HUDEP-2 (cell line): ENCODE measurements around the gene ABCC1.

ENCODE experiments used
- DNase-seq, 76 experiments: peaks; one replicate each; lab custom pipeline; 2025; ENCODE audit not compliant: unreplicated experiment in 76 of 76; lab: John Stamatoyannopoulos, UW

ABCC1 gene

GRCh38 chr16:15988268-15989013 lies 39.0 kb downstream of the ABCC1 start:
- peak in 46 of 76 experiments; percentile 2 to 65 (median 28) for DNase-seq

- peak in 1 of 76 experiments; percentile 3 for DNase-seq
Observed at GRCh38 chr16:15990902-15991301, 41.5 kb downstream of the ABCC1 start.

DNA sequence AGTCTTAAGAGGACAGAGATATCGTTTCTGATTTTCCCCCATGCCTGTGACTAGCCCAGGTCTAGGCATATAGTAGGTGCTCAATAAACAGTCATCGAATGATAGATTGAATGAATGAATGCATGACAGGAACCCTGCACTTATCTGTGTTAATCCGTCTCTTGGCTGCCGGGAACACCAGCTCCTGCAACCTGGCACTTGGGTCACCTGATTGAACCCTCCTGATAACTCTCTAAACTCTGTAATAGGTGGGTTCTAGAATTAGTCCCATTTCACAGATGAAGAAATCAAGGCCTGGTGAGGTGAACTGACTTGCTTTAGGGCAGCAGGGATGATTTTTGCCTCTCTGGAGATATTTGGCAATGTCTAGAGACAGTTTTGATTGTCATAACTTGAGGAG lies 43.7 kb downstream of the ABCC1 start:
- no peak for DNase-seq

DNA sequence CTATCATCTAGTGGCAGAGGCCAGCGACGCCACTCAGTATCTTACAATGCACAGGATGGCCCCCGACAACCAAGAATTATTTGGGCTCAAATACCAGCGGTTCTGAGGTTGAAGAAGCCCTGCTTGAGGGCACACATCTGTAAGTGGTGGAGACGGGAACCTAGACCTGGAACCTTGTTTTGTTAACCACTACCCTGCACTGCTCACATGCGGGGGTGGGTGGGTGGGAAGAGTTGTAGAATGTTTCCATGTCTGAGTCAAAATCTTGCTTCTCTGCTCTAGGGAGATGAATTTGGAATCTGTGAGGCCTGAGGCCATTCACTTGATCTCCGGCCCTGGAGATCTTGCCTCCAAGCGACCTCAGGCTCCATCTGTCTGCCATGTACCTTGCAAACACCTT lies 44.1 kb downstream of the ABCC1 start:
- DNase-seq = no peak

DNA sequence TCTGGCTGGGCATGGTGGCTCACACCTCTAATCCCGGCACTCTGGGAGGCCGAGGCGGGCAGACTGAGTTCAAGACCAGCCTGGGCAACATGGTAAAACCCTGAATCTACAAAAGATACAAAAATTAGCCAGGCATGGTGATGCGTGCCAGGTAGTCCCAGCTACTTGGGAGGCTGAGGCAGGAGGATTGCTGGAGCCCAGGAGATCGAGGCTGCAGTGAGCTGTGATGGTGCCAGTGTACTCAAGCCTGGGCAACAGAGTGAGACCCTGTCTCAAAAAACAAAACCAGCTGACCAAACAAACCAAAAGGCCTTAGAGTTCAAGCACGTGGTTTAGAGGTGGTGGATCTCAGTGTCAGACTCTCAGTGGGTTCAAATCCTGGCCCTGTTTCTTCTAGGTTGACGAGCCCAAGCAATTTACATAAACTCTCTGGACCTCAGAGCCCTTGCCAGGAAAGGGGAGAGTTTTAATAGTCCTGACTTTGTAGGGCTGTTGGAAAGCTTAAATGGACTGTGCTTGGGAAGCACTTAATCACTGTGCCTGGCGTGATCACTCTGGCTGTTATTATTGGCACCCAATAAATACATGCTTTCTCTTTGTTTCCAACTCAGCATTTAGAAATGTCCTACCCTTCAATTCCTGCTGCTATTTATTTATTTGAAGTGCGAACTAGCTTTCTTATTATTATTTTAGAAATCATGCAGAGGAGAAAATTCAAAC lies 44.7 kb downstream of the ABCC1 start:
- DNase-seq = no peak

- no peak for DNase-seq
Observed at GRCh38 chr16:15996432-15997109, 47.2 kb downstream of the ABCC1 start.

DNA sequence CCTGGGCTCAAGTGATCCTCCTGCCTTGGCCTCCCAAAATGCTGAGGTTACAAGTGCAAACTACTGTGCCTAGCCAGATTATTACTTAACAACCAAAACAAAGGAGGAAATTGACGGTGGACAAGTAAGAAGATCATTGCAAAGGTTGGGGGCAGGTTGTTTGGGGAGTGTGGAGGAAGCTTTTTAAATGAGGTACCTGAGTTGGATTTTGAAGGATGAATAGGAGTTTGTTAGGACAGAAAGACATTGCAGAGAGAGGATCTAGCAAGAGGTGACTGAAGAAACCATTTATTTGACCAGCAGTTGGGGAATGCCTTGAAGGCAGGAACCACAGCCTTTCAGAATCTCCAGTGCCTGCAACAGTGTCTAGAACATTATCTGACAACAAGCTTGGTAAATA lies 51.3 kb downstream of the ABCC1 start:
- no peak for DNase-seq

GRCh38 chr16:16001596-16002255 lies 52.3 kb downstream of the ABCC1 start:
- DNase-seq = peak in 1 of 76 experiments; percentile 10

DNA sequence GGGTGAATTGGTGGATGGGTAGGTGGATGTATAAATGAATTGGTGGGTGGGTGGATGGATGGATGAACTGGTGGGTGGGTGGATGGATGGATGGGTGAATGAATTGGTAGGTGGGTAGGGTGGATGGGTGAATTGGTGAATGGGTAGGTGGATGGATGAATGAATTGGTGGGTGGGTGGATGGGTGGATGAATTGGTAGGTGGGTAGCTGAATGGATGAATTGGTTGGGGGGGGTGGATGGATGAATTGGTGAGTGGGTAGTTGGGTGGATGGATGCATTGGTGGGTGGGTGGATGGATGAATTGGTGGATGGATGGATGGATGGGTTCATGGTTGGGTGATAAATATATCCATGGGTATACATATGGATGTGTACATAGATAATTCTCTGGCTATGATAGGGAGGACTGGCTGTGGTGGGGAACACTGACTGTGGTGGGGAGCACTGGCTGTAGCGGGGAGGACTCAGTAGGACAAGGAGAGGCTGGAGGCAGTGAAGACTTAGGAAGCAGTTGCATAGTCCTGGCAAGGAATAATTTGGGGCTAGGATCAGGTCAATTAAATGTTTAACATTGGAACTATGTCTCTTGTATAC lies 54.4 kb downstream of the ABCC1 start:
- DNase-seq = no peak

- no peak for DNase-seq
Observed at GRCh38 chr16:16004314-16004749, 54.9 kb downstream of the ABCC1 start.

DNA sequence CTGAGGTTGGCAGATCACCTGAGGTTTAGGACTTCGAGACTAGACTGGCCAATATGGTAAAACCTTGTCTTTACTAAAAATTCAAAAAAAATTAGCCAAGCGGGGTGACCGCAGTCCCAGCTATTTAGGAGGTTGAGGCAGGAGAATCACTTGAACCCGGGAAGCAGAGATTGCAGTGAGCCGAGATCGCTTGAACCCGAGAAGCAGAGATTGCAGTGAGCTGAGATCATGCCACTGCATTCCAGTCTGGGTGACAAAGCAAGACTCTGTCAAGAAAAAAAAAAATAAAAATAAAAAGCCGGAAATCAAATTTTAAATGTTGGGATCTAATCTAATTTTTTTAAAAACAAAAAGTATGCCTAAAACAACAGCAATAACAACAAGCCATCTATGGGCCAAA lies 56.3 kb downstream of the ABCC1 start:
- DNase-seq = no peak

- no peak for DNase-seq
Observed at GRCh38 chr16:16006650-16007049, 57.2 kb downstream of the ABCC1 start.

GRCh38 chr16:16007743-16008111 lies 58.3 kb downstream of the ABCC1 start:
- no peak for DNase-seq

DNA sequence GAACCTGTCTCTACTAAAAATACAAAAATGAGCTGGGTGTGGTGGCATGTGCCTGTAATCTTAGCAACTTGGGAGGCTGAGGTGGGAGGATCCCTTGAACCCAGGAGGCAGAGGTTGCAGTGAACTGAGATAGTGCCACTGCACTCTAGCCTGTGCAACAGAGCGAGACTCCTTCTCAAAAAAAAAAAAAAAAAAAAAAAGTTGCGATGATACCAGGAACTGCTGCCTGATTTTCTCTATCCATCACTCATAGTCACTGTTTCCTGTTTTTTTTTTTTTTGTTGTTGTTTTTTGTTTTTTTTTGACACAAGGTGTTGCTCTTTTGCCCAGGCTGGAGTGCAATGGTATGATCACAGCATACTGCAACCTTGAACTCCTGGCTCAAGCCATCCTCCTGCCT lies 59.2 kb downstream of the ABCC1 start:
- no peak for DNase-seq

- no peak for DNase-seq
Observed at GRCh38 chr16:16009401-16009800, 60.0 kb downstream of the ABCC1 start.

GRCh38 chr16:16010194-16010593 lies 60.8 kb downstream of the ABCC1 start:
- DNase-seq = no peak

- no peak for DNase-seq
Observed at GRCh38 chr16:16012144-16012543, 62.7 kb downstream of the ABCC1 start.

- no peak for DNase-seq
Observed at GRCh38 chr16:16013812-16014211, 64.4 kb downstream of the ABCC1 start.

- DNase-seq = no peak
Observed at GRCh38 chr16:16014329-16015224, 65.2 kb downstream of the ABCC1 start.

DNA sequence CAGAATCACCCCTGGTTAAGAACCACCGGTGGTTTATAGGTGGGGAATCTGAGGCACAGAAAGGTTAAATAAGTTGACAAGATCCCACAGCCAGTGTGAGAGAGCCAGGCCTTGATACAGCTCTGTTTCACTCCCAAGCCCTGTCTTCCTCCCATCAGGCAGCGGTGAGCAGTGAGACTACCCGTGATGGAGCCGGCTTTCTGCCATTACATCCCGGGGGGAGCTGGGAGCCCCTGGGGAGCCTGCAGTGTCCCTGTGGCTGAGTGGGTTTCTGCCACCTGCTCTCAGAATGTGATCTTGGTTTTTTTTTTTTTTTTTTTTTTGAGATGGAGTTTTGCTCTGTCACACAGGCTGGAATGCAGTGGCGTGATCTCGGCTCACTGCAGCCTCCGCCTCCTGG lies 66.4 kb downstream of the ABCC1 start:
- DNase-seq = no peak
